ENCODE results near the gene THAP5. TPM values are rescaled to one million over a fixed set of nuclear protein-coding genes. Genes with fewer than 3 reads are reported as not detected.

Gene THAP5
- total and polyA plus RNA-seq, 2 donors (not counting 3 experiments of a cell fraction or from before 2014, with no cell fraction given): 2.5 to 14.1 TPM

DNA sequence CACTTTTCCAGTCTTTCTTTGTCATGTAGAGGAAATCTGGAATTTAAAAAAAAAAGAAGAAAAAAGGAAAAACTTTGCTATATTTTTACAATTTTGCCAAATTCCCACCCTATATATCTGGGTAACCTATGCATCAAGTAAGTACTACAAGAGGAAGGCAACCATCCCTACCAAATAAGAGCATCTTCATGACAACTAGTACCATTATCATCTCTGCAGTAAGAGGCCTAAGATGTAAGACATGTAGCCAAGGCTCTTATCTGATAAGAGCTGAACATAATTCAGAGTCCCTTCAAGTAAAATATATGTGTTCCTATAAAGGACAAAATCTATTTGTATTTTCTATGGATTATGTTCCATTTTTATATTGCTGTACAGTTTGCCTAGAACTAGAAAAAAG lies 3.5 kb downstream of the THAP5 start:
- H4K20me1 ChIP-seq (replicated peaks; ENCODE audit: control insufficient read depth, extremely low read depth, insufficient read depth, low read length): no peaks in the 10 kb centered on the region
- no peak overlapping the region for H3K27ac ChIP-seq (ENCODE audit: insufficient read depth, low read depth, low read length)
- no peak overlapping the region for H2AFZ ChIP-seq (ENCODE audit: low read depth, low read length)
- no peak for DNase-seq (ENCODE audit: low read depth, low spot score)
- H3K27me3 ChIP-seq (ENCODE audit: control insufficient read depth in 2 of 2, insufficient read depth in 2 of 2, low read length in 2 of 2): no peaks in the 10 kb centered on the region
- no peak overlapping the region for H3K4me2 ChIP-seq (ENCODE audit: insufficient read depth, low read length)
- H3K9ac ChIP-seq (replicated peaks; ENCODE audit: extremely low read depth, insufficient read depth, low read length): no peak overlapping the region
- H3K36me3 ChIP-seq (ENCODE audit: control insufficient read depth in 2 of 2, extremely low read depth in 1 of 2, insufficient read depth in 2 of 2, low read length in 2 of 2): no peaks in the 10 kb centered on the region
- ChIA-PET CTCF (no interaction called here), POLR2A (no interaction called here)
- intact Hi-C loops (cut with micrococcal nuclease) (no loop called here), dilution Hi-C loops (cut with MboI; ENCODE audit: extremely low pct_ligation_motif_present, low sequenced_read_pairs) (no loop called here)
- BruUV-seq (replicated peaks): no TSS peak
- no peaks in the 10 kb centered on the region for H3K9me3 ChIP-seq (replicated peaks; ENCODE audit: control insufficient read depth, insufficient read depth, low read length)
- H3K4me3 ChIP-seq (replicated peaks in 1 of 3; ENCODE audit: insufficient read depth in 1 of 3, low read depth in 1 of 3, low read length in 3 of 3): no peak overlapping the region
- FAIRE-seq: peak; percentile 59
- TF ChIP-seq, protein P1, sequence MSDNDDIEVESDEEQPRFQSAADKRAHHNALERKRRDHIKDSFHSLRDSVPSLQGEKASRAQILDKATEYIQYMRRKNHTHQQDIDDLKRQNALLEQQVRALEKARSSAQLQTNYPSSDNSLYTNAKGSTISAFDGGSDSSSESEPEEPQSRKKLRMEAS (IDR thresholded peaks at IDR 0.05; ENCODE audit: insufficient read depth, insufficient read length): no peak
- TF ChIP-seq GATA2 (IDR thresholded peaks at IDR 0.05; ENCODE audit: insufficient read depth, insufficient read length, low read depth, low read length) (no peak), POLR2AphosphoS5 (IDR thresholded peaks at IDR 0.05; ENCODE audit: insufficient read depth, low read depth, low read length) (no peak), JUN (IDR thresholded peaks at IDR 0.05; ENCODE audit: borderline replicate concordance, insufficient read depth, insufficient read length, low read depth) (no peak), MYC (IDR thresholded peaks at IDR 0.05; ENCODE audit: low read depth, low read length) (no peak), EZH2 (IDR thresholded peaks at IDR 0.05; ENCODE audit: borderline replicate concordance, low read depth, low read length, severe bottlenecking) (no peak), FOS (IDR thresholded peaks at IDR 0.05; ENCODE audit: borderline replicate concordance, insufficient read depth, low read length) (no peak), POLR2A (IDR thresholded peaks at IDR 0.05; ENCODE audit: low read depth, low read length) (no peak)
- TF ChIP-seq, protein P2, sequence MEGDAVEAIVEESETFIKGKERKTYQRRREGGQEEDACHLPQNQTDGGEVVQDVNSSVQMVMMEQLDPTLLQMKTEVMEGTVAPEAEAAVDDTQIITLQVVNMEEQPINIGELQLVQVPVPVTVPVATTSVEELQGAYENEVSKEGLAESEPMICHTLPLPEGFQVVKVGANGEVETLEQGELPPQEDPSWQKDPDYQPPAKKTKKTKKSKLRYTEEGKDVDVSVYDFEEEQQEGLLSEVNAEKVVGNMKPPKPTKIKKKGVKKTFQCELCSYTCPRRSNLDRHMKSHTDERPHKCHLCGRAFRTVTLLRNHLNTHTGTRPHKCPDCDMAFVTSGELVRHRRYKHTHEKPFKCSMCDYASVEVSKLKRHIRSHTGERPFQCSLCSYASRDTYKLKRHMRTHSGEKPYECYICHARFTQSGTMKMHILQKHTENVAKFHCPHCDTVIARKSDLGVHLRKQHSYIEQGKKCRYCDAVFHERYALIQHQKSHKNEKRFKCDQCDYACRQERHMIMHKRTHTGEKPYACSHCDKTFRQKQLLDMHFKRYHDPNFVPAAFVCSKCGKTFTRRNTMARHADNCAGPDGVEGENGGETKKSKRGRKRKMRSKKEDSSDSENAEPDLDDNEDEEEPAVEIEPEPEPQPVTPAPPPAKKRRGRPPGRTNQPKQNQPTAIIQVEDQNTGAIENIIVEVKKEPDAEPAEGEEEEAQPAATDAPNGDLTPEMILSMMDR (IDR thresholded peaks at IDR 0.05; ENCODE audit: extremely low read depth in 1 of 2, insufficient read depth in 1 of 2, low read depth in 1 of 2, low read length in 2 of 2): no peak
- peaks cover 28% of the 10 kb centered on the region for H3K4me1 ChIP-seq (ENCODE audit: control insufficient read depth, extremely low read depth, insufficient read depth, low read length)
- peaks cover 19% of the 10 kb centered on the region for H3K79me2 ChIP-seq (ENCODE audit: control insufficient read depth, insufficient read depth, low read length)
- no peaks in the 10 kb centered on the region for H3K9me1 ChIP-seq (replicated peaks; ENCODE audit: control insufficient read depth, extremely low read depth, insufficient read depth, low read length)

All from endothelial cell of umbilical vein (primary cell).